ENCODE data around the gene MCOLN1. TPM values are rescaled to one million over a fixed set of nuclear protein-coding genes. Genes with fewer than 3 reads are reported as not detected.
"Not testable (repeated sequence)": the region's sequence is repeated elsewhere in the genome, so short reads cannot be mapped to it uniquely, and the experiment has no call there.

Gene MCOLN1
- total and polyA plus RNA-seq, 12 donors: 10.4 to 34.9 (median 15.1) TPM

GRCh38 chr19:7534531-7535046 lies 12.2 kb downstream of the MCOLN1 start:
- TF ChIP-seq CTCF (IDR thresholded peaks at IDR 0.05): peak in 2 of 9 donors; percentile 25 to 26
- 0% methylated on average over 27 of the region's 27 CpGs for WGBS, 2 donors
- DNase-seq: peak in 1 of 2 donors; percentile 73
- Histone ChIP-seq H3K4me3 (peak overlapping the region; percentile 74 to 98 (median 90)), H3K9me3 (no peaks in the 10 kb centered on the region), H3K4me1 (peaks cover 0 to 20% (median 14%) of the 10 kb centered on the region in 9 donors), H3K36me3 (peaks cover 0 to 61% (median 16%) of the 10 kb centered on the region in 9 donors), H3K27ac (peak overlapping the region; percentile 67 to 95 (median 91)), H3K27me3 (no peaks in the 10 kb centered on the region)
- ATAC-seq: peak; percentile 38 to 72 (median 58)
- intact Hi-C loops (cut with DNase I): loop anchor here in 3 of 10 donors (1.0 to 10.0 kb wide), 5 partner anchors 17 to 180 kb away; partner anchors contain the start of genes PET100 (in 1 of the 3) and XAB2 (in 1 of the 3)

GRCh38 chr19:7535047-7535997 lies 12.9 kb downstream of the MCOLN1 start, which contains the start of gene PNPLA6:
Gene PNPLA6, plus strand, starts transcription at chr19:7535717. Its CDS starts 72 bp downstream, at chr19:7535789.
- H3K4me3 ChIP-seq: peak within 1 kb of the TSS; percentile 74 to 98 (median 90)
- TF ChIP-seq CTCF (IDR thresholded peaks at IDR 0.05): no peak
- WGBS, 2 donors: 0% methylated on average over 75 to 76 of the region's 76 CpGs
- H3K4me1 ChIP-seq: peaks cover 0 to 20% (median 14%) of the 10 kb centered on the region in 9 donors
- DNase-seq: peak; percentile 96 to 98
- intact Hi-C loops (cut with DNase I): loop anchor here in 3 of 10 donors (1.0 to 10.0 kb wide), 4 partner anchors 16 to 181 kb away; partner anchors contain the start of genes PET100 (in 1 of the 3) and XAB2 (in 1 of the 3)
- H3K9me3 ChIP-seq: no peaks in the 10 kb centered on the region
- peak; percentile 83 to 92 (median 89) for ATAC-seq
- no peaks in the 10 kb centered on the region for H3K27me3 ChIP-seq
- peak within 1 kb of the TSS; percentile 67 to 95 (median 91) for H3K27ac ChIP-seq
- H3K36me3 ChIP-seq: peaks cover 0 to 61% (median 19%) of the 10 kb centered on the region in 9 donors

- intact Hi-C loops (cut with DNase I): loop anchor here in 3 of 10 donors (1.0 to 10.0 kb wide), 4 partner anchors 15 to 181 kb away; partner anchors contain the start of genes PET100 (in 1 of the 3) and XAB2 (in 1 of the 3)
- H3K4me3 ChIP-seq: peak overlapping the region; percentile 74 to 98 (median 90)
- DNase-seq (no peak), ATAC-seq (no peak)
- H3K27ac ChIP-seq: peak overlapping the region in 9 of 10 donors; percentile 87 to 95 (median 91)
- peaks cover 0 to 20% (median 14%) of the 10 kb centered on the region in 9 donors for H3K4me1 ChIP-seq
- TF ChIP-seq CTCF (IDR thresholded peaks at IDR 0.05): no peak
- WGBS, 2 donors: 20% methylated on average over 30 of the region's 30 CpGs
- no peaks in the 10 kb centered on the region for H3K9me3 ChIP-seq
- peaks cover 0 to 61% (median 26%) of the 10 kb centered on the region in 9 donors for H3K36me3 ChIP-seq
- no peaks in the 10 kb centered on the region for H3K27me3 ChIP-seq
These were observed 13.7 kb downstream of the MCOLN1 start for GRCh38 chr19:7535998-7536695.

- not testable (repeated sequence) for ATAC-seq, H3K4me3 ChIP-seq, H3K9me3 ChIP-seq, DNase-seq, H3K27me3 ChIP-seq, H3K27ac ChIP-seq
- 98 to 99% methylated on average over 5 of the region's 5 CpGs for WGBS, 2 donors
- Histone ChIP-seq H3K36me3 (peaks cover 0 to 75% (median 52%) of the 10 kb centered on the region in 9 donors), H3K4me1 (peaks cover 0 to 27% (median 12%) of the 10 kb centered on the region in 9 donors)
- intact Hi-C loops (cut with DNase I): loop anchor here in 3 of 10 donors (5.0 to 10.0 kb wide), 3 partner anchors 88 to 184 kb away; partner anchors contain the start of genes PET100 (in 1 of the 3) and XAB2 (in 1 of the 3)
These were observed 16.6 kb downstream of the MCOLN1 start for GRCh38 chr19:7538990-7539389.

Data from heart right ventricle (tissue), 16 donors.